Measurements from ENCODE around the gene KRT4. TPM values are rescaled to one million over a fixed set of nuclear protein-coding genes. Genes with fewer than 3 reads are reported as not detected.

The KRT4 gene
- total RNA-seq, 2 experiments from 2014 or later: not detected

DNA sequence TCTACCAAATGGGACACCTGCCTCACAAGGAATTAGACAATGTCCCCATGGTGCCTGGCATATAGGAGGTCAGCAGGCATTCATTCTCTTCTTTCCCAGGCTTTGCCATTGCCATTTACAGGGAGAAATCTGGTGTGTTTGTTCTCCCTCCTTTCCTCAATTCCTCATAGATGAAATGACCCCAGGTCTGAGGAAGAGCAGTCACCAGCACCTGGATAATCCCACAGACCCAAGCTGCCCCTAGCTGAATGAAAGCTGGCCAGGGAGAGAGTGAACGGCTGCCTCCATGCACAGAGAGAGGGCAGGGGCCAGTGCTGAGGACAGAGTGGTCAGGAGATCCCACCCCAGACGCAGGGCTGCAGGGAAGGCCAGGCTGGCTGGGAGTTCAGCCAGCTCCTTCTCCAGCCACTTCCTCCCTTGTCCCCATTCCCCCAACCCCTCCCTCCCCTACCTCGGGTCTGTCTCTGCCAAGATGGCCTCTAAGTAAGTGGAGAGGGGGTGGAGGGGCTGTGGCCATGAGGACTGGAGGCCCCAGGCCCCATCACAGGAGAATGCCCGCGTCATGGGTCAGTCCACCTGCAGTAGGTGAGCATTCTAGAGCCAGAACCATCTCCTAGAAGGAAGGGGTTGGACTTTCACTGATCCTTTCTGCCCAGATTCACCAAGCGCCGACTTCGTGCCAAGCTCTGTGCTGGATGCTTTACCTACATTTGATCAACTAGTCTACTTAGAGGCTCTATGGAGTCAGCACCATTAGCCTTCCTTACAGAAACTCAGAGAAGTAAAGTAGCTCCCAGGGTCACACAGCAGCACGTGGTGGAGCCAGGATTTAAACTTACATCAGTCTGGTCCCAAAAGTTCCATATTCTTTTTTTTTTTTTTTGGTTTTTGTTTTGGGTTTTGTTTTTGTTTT is 2.0 kb upstream of the KRT4 start:
- DNase-seq: no peak
- no peaks in the 10 kb centered on the region for H3K36me3 Mint-ChIP-seq (ENCODE audit: low read depth)
- H3K4me3 Mint-ChIP-seq: no peak overlapping the region
- POLR2A ChIA-PET: interaction anchor here (0.6 to 0.7 kb wide), 2 partner anchors 155 to 727 kb away, joined by 3 read pairs; no protein-coding TSS in a partner anchor
- no peaks in the 10 kb centered on the region for H3K27me3 Mint-ChIP-seq
- H3K9me3 Mint-ChIP-seq: no peaks in the 10 kb centered on the region
- CTCF ChIA-PET: interaction anchor here (0.6 to 1.2 kb wide), 4 partner anchors 24 to 1241 kb away, joined by 3 to 4 read pairs (median 3); no protein-coding TSS in a partner anchor
- no peak overlapping the region for H3K27ac Mint-ChIP-seq
- peaks cover 11% of the 10 kb centered on the region for H3K4me1 Mint-ChIP-seq

- no peaks in the 10 kb centered on the region for H3K36me3 Mint-ChIP-seq (ENCODE audit: low read depth)
Measured at GRCh38 chr12:52815161-52815560, 1.2 kb upstream of the KRT4 start.

DNA sequence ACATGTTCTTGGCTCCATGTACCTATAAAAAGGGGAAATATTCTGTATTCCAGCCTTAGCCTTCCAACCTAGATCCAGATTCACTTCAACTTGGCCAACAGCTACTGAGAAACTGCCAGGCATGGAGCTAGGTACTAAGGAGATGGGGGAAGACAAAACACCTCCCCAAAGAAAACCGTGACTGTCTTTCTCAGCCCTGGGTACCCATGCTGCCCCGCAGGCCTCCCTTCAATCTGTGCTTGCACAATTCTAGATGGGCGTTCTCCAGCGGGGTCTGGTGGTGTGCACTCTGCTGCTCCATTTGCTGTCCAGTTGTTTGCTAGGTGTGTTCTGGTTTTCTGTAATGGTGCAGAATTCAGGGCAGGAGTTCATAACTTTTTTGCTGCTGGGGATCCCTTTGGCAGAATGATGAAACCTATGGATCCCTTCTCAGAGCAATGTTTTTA is 817 bp upstream of the KRT4 start:
- Mint-ChIP-seq H3K36me3 (ENCODE audit: low read depth) (no peaks in the 10 kb centered on the region), H3K4me1 (peaks cover 11% of the 10 kb centered on the region), H3K9me3 (no peaks in the 10 kb centered on the region), H3K27me3 (no peaks in the 10 kb centered on the region), H3K4me3 (no peak overlapping the region), H3K27ac (no peak overlapping the region)
- no peak for DNase-seq
- POLR2A ChIA-PET: no interaction called here
- CTCF ChIA-PET: no interaction called here

More at GRCh38 chr12:52815161-52815560, 1.2 kb upstream of the KRT4 start:
- Mint-ChIP-seq H3K4me1 (peaks cover 11% of the 10 kb centered on the region), H3K27me3 (no peaks in the 10 kb centered on the region), H3K4me3 (no peak overlapping the region), H3K9me3 (no peaks in the 10 kb centered on the region), H3K27ac (no peak overlapping the region)
- no peak for DNase-seq
- ChIA-PET CTCF (no interaction called here), POLR2A (no interaction called here)

- Mint-ChIP-seq H3K9me3 (no peaks in the 10 kb centered on the region), H3K4me1 (peaks cover 10% of the 10 kb centered on the region), H3K36me3 (ENCODE audit: low read depth) (no peaks in the 10 kb centered on the region), H3K4me3 (no peak overlapping the region), H3K27me3 (no peaks in the 10 kb centered on the region), H3K27ac (no peak overlapping the region)
- no peak for DNase-seq
- ChIA-PET CTCF (interaction anchor here (0.6 kb wide), 1 partner anchor 815 kb away, joined by 3 read pairs; no protein-coding TSS in a partner anchor), POLR2A (no interaction called here)
Measured at GRCh38 chr12:52813203-52813819, 605 bp downstream of the KRT4 start.

DNA sequence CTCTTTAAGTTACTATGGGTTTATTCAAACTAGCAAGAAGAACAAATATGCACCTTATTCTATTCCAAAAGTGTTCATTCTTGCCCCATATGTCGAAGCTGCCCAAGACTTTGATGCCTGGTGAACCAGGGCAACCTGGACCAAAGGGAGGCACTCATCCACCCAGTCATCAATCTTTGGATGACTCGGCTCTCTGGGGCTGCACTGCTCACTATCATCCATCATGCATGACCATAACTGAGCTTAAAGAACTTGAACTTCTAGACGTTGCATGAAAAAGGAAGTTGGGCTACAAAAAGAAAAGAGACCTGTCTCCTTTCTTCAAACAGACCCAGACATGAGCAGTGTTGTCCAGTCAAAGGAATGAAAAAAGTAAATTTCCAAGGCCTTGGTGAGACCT is 1.2 kb downstream of the KRT4 start:
- H3K36me3 Mint-ChIP-seq (ENCODE audit: low read depth): no peaks in the 10 kb centered on the region
- no peaks in the 10 kb centered on the region for H3K9me3 Mint-ChIP-seq
- peaks cover 5% of the 10 kb centered on the region for H3K4me1 Mint-ChIP-seq
- CTCF ChIA-PET: no interaction called here
- POLR2A ChIA-PET: no interaction called here
- no peak for DNase-seq
- H3K27me3 Mint-ChIP-seq: no peaks in the 10 kb centered on the region
- H3K27ac Mint-ChIP-seq: no peak overlapping the region
- H3K4me3 Mint-ChIP-seq: no peak overlapping the region

DNA sequence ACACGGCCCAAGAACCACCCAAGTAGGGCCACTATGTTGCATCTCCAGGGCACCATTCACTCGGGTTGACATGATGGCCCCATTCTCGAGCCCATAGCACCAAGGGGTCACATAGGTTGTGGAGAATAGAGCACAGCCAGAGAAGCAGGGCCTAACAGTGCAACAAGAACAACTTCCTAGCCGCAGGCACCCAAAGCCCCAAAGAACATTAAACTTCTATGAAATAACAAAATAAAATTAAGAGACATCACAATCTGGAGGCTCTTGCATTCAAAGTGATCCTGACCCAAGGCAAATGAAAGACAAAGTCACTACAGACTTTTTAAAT is 1.9 kb downstream of the KRT4 start:
- no peaks in the 10 kb centered on the region for H3K36me3 Mint-ChIP-seq (ENCODE audit: low read depth)

GRCh38 chr12:52811191-52812072 is 2.5 kb downstream of the KRT4 start:
- Mint-ChIP-seq H3K27ac (no peak overlapping the region), H3K4me1 (no peaks in the 10 kb centered on the region), H3K36me3 (ENCODE audit: low read depth) (no peaks in the 10 kb centered on the region), H3K4me3 (no peak overlapping the region), H3K9me3 (no peaks in the 10 kb centered on the region), H3K27me3 (no peaks in the 10 kb centered on the region)
- ChIA-PET CTCF (interaction anchor here (0.5 kb wide), 1 partner anchor 37 kb away, joined by 3 read pairs; the partner anchor contains the start of gene KRT78), POLR2A (no interaction called here)
- DNase-seq: no peak

More for the DNA sequence above, 1.9 kb downstream of the KRT4 start:
- ChIA-PET CTCF (interaction anchor here (0.5 kb wide), 1 partner anchor 37 kb away, joined by 3 read pairs; the partner anchor contains the start of gene KRT78), POLR2A (no interaction called here)
- Mint-ChIP-seq H3K4me1 (no peaks in the 10 kb centered on the region), H3K4me3 (no peak overlapping the region), H3K27ac (no peak overlapping the region), H3K9me3 (no peaks in the 10 kb centered on the region), H3K27me3 (no peaks in the 10 kb centered on the region)
- no peak for DNase-seq

GRCh38 chr12:52810554-52810953 is 3.4 kb downstream of the KRT4 start:
- ChIA-PET POLR2A (no interaction called here), CTCF (no interaction called here)
- Mint-ChIP-seq H3K9me3 (no peaks in the 10 kb centered on the region), H3K36me3 (ENCODE audit: low read depth) (no peaks in the 10 kb centered on the region), H3K4me1 (no peaks in the 10 kb centered on the region), H3K4me3 (no peak overlapping the region), H3K27me3 (no peaks in the 10 kb centered on the region), H3K27ac (no peak overlapping the region)
- DNase-seq: no peak

- H3K27me3 Mint-ChIP-seq: no peaks in the 10 kb centered on the region
- no peak overlapping the region for H3K27ac Mint-ChIP-seq
- no peaks in the 10 kb centered on the region for H3K4me1 Mint-ChIP-seq
- H3K36me3 Mint-ChIP-seq (ENCODE audit: low read depth): no peaks in the 10 kb centered on the region
- H3K9me3 Mint-ChIP-seq: no peaks in the 10 kb centered on the region
- DNase-seq: no peak
- ChIA-PET CTCF (interaction anchor here (0.5 kb wide), 1 partner anchor 770 kb away, joined by 3 read pairs; no protein-coding TSS in a partner anchor), POLR2A (no interaction called here)
- H3K4me3 Mint-ChIP-seq: no peak overlapping the region
Measured at GRCh38 chr12:52809166-52809565, 4.8 kb downstream of the KRT4 start.

DNA sequence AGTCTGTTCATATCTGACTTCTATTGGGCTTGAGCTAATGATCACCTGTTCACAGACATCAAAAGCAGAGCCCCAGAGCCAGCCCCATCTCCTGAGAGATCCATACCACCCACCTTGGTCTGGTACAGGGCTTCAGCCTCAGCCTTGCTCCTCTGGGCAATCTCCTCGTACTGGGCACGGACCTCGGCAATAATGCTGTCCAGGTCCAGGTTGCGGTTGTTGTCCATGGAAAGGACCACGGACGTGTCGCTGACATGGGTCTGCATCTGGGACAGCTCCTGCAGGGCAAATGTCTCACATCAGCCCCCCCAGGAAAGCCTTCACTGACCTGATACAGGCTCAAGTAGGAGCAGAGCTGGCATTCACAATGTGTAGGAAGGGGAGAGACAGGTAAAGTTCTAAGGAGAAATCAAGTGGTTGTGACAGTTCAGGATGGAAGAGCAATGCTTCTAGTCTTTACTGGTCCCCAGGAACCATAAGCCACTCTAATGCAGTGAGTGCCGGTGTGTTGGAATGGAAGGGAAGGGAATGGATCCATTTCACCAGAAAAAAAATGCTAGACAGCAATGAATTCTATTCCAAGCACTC is 5.2 kb downstream of the KRT4 start:
- ChIA-PET POLR2A (no interaction called here), CTCF (interaction anchor here (0.5 kb wide), 1 partner anchor 770 kb away, joined by 3 read pairs; no protein-coding TSS in a partner anchor)
- no peaks in the 10 kb centered on the region for H3K4me1 Mint-ChIP-seq

GRCh38 chr12:52807544-52808470 is 6.1 kb downstream of the KRT4 start:
- no peaks in the 10 kb centered on the region for H3K9me3 Mint-ChIP-seq
- no peak overlapping the region for H3K27ac Mint-ChIP-seq
- ChIA-PET CTCF (interaction anchor here (1.1 kb wide), 1 partner anchor 10 kb away, joined by 3 read pairs; no protein-coding TSS in a partner anchor), POLR2A (no interaction called here)
- no peak for DNase-seq
- H3K4me1 Mint-ChIP-seq: no peaks in the 10 kb centered on the region
- no peak overlapping the region for H3K4me3 Mint-ChIP-seq
- H3K27me3 Mint-ChIP-seq: no peaks in the 10 kb centered on the region
- H3K36me3 Mint-ChIP-seq (ENCODE audit: low read depth): no peaks in the 10 kb centered on the region

More for the DNA sequence above, 5.2 kb downstream of the KRT4 start:
- Mint-ChIP-seq H3K4me3 (no peak overlapping the region), H3K27ac (no peak overlapping the region), H3K9me3 (no peaks in the 10 kb centered on the region), H3K36me3 (ENCODE audit: low read depth) (no peaks in the 10 kb centered on the region), H3K27me3 (no peaks in the 10 kb centered on the region)
- no peak for DNase-seq

Data from activated CD4-positive, alpha-beta T cell treated with anti-CD3 and anti-CD28 coated beads, Interleukin-2, amount 10 ng/mL, durations not matched to agents 7 days and 5 days (primary cell).